OCI-LY1 (cell line): ENCODE measurements around the gene CEP131.

ENCODE experiments used
- CTCF ChIP-seq: fragments of 200-600 bp; sonication (generic), shearing (Covaris generic); IDR thresholded peaks from 2 replicates; pipeline ENCODE4 v1.5.1; 2017; ENCODE audit warnings: mild to moderate bottlenecking, antibody characterized with exemption, low read length, moderate library complexity, mixed read lengths
- EZH2 ChIP-seq: fragments of 200-600 bp; sonication (generic), shearing (Covaris generic); IDR thresholded peaks from 2 replicates; pipeline ENCODE4 v1.8.0; 2017; ENCODE audit warnings: borderline replicate concordance, mixed run types, mild to moderate bottlenecking, antibody characterized with exemption, low read length, moderate library complexity, mixed read lengths

GRCh38 chr17:81247339-81247990 lies 24.7 kb upstream of the CEP131 start:
- TF ChIP-seq CTCF, result no peak
- TF ChIP-seq EZH2, result no peak
